HL-60 (cell line): ENCODE results near the gene ACSL6.

Source experiments
- DNase-seq, 2 experiments: peaks; one replicate each; pipeline ENCODE4 v3.0.0-alpha.2; 2010 to 2020; ENCODE audit warnings: low read depth in 1 of 2, low spot score in 1 of 2
- H3K27ac ChIP-seq: fragments of 250-450 bp; sonication (Bioruptor Pico); replicated peaks from 2 replicates; pipeline ENCODE4 v1.5.1; 2020; ENCODE audit warnings: mild to moderate bottlenecking, moderate library complexity
- H3K27me3 ChIP-seq: fragments of 250-450 bp; sonication (Bioruptor Pico); 2 replicates; pipeline ENCODE4 v1.5.1; 2021; ENCODE audit warnings: mild to moderate bottlenecking, moderate library complexity; ENCODE audit not compliant: insufficient read depth, poor library complexity, severe bottlenecking
- H3K4me3 ChIP-seq: replicated peaks from 2 replicates; pipeline ENCODE4 v1.5.1; 2011; ENCODE audit warnings: mild to moderate bottlenecking, control low read depth, low read length; ENCODE audit not compliant: insufficient read depth
- CTCF ChIP-seq: IDR thresholded peaks from one replicate; pipeline ENCODE4 v1.5.1; 2011; ENCODE audit warnings: low read length, control low read depth, inconsistent platforms; ENCODE audit not compliant: insufficient read depth
- GABPA ChIP-seq: IDR thresholded peaks from 2 replicates; pipeline ENCODE4 v1.6.1; 2012; ENCODE audit warnings: low read depth
- POLR2AphosphoS5 ChIP-seq: IDR thresholded peaks from 2 replicates; pipeline ENCODE4 v1.6.1; 2012; ENCODE audit warnings: low read depth
- REST ChIP-seq: IDR thresholded peaks from 2 replicates; pipeline ENCODE4 v1.6.1; 2012; ENCODE audit warnings: low read depth; ENCODE audit not compliant: insufficient replicate concordance
- SPI1 ChIP-seq: IDR thresholded peaks from 2 replicates; pipeline ENCODE4 v1.6.1; 2012; ENCODE audit warnings: low read depth, mild to moderate bottlenecking, borderline replicate concordance

ACSL6 gene

GRCh38 chr5:131993676-131994075, 17.8 kb downstream of the ACSL6 start:
- TF ChIP-seq REST (no peak), GABPA (no peak), POLR2AphosphoS5 (no peak), CTCF (no peak), SPI1 (no peak)
- no peak overlapping the region for H3K27ac ChIP-seq
- no peak for DNase-seq
- H3K4me3 ChIP-seq = no peak overlapping the region
- no peaks in the 10 kb centered on the region for H3K27me3 ChIP-seq

- no peak for TF ChIP-seq GABPA
- no peak for TF ChIP-seq POLR2AphosphoS5
- TF ChIP-seq REST = no peak
- no peak for TF ChIP-seq SPI1
- no peak for TF ChIP-seq CTCF
- Histone ChIP-seq H3K27me3 (no peaks in the 10 kb centered on the region), H3K4me3 (no peak overlapping the region), H3K27ac (no peak overlapping the region)
- no peak for DNase-seq
Measured at GRCh38 chr5:131992370-131992769, 19.1 kb downstream of the ACSL6 start.

GRCh38 chr5:131991593-131992324, 19.7 kb downstream of the ACSL6 start:
- H3K4me3 ChIP-seq = no peak overlapping the region
- no peak for TF ChIP-seq GABPA
- TF ChIP-seq POLR2AphosphoS5 = no peak
- no peak for TF ChIP-seq SPI1
- TF ChIP-seq CTCF = no peak
- TF ChIP-seq REST = no peak
- H3K27me3 ChIP-seq = no peaks in the 10 kb centered on the region
- H3K27ac ChIP-seq = no peak overlapping the region
- DNase-seq = no peak
